ENCODE data around the gene ATRN. TPM values are rescaled to one million over a fixed set of nuclear protein-coding genes. Genes with fewer than 3 reads are reported as not detected.

Gene ATRN
- total RNA-seq, 1 experiment from 2014 or later = 19.9 TPM

DNA sequence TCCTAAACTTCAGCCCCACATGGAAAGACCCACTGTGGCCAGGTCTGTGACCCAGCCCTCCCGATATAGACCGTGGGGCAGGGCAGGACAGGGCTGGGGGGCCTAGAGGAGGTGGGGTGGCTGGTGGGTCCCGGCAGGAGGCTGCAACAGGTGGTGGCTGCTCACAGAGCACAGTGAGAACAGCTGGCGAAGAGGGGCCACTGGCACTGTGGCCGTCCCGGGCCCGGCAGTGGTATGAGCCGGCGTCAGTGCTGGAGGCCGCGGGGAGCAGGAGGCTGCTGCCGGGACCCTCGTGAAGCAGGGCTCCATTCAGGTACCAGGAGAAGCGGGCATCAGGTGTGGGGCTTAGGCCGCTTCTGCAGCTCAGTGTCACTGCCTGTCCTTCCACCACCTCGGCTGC is 228.2 kb downstream of the ATRN start:
- Mint-ChIP-seq H3K36me3 (no peaks in the 10 kb centered on the region), H3K4me3 (no peak overlapping the region), H3K9me3 (no peaks in the 10 kb centered on the region), H3K27ac (no peak overlapping the region), H3K27me3 (ENCODE audit: low read depth) (no peaks in the 10 kb centered on the region), H3K4me1 (no peaks in the 10 kb centered on the region)
- TF ChIP-seq ZNF263 (CRISPR knock-in tag; IDR thresholded peaks at IDR 0.05; ENCODE audit: low read depth) (no peak), SMAD4 (CRISPR knock-in tag; IDR thresholded peaks at IDR 0.05) (no peak), ZNF423 (CRISPR knock-in tag; IDR thresholded peaks at IDR 0.05) (no peak), TCF7 (CRISPR knock-in tag; IDR thresholded peaks at IDR 0.05; ENCODE audit: low read depth) (no peak)
- TF ChIP-seq, protein P1, sequence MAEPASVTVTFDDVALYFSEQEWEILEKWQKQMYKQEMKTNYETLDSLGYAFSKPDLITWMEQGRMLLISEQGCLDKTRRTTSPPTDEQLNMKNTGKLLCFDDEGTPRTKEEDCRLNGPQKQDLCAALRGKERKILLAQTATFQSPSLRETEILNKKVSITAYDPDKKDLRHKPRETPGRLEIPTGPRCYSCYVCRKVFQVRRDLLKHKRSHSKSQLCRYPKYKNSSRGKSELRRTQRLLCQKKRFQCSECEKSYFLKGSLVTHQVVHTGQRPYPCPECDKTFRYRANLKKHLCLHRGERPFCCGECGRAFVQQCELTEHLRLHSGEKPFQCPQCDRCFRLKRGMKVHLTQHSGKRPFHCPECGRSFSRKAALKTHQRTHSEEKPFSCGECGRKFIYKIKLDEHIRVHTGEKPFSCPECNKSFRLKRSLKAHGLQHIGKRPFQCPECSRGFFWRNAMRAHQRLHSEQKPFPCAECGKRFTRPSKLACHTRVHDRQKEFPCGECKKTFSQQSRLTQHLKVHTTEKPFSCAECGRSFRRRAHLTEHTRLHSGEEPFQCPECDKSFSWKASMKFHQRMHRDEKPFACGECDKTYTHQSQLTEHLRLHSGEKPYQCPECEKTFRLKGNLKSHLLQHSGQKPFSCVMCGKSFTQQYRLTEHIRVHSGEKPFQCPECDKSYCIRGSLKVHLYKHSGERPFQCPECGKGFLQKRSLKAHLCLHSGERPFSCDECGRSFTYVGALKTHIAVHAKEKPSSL (CRISPR knock-in tag; conservative IDR thresholded peaks at IDR 0.05) = no peak
- TF ChIP-seq, protein P2, sequence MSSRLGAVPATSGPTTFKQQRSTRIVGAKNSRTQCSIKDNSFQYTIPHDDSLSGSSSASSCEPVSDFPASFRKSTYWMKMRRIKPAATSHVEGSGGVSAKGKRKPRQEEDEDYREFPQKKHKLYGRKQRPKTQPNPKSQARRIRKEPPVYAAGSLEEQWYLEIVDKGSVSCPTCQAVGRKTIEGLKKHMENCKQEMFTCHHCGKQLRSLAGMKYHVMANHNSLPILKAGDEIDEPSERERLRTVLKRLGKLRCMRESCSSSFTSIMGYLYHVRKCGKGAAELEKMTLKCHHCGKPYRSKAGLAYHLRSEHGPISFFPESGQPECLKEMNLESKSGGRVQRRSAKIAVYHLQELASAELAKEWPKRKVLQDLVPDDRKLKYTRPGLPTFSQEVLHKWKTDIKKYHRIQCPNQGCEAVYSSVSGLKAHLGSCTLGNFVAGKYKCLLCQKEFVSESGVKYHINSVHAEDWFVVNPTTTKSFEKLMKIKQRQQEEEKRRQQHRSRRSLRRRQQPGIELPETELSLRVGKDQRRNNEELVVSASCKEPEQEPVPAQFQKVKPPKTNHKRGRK (CRISPR knock-in tag; IDR thresholded peaks at IDR 0.05; ENCODE audit: borderline replicate concordance) = no peak
- TF ChIP-seq, protein P3, sequence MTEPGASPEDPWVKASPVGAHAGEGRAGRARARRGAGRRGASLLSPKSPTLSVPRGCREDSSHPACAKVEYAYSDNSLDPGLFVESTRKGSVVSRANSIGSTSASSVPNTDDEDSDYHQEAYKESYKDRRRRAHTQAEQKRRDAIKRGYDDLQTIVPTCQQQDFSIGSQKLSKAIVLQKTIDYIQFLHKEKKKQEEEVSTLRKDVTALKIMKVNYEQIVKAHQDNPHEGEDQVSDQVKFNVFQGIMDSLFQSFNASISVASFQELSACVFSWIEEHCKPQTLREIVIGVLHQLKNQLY (CRISPR knock-in tag; IDR thresholded peaks at IDR 0.05) = no peak
- TF ChIP-seq, protein P4, sequence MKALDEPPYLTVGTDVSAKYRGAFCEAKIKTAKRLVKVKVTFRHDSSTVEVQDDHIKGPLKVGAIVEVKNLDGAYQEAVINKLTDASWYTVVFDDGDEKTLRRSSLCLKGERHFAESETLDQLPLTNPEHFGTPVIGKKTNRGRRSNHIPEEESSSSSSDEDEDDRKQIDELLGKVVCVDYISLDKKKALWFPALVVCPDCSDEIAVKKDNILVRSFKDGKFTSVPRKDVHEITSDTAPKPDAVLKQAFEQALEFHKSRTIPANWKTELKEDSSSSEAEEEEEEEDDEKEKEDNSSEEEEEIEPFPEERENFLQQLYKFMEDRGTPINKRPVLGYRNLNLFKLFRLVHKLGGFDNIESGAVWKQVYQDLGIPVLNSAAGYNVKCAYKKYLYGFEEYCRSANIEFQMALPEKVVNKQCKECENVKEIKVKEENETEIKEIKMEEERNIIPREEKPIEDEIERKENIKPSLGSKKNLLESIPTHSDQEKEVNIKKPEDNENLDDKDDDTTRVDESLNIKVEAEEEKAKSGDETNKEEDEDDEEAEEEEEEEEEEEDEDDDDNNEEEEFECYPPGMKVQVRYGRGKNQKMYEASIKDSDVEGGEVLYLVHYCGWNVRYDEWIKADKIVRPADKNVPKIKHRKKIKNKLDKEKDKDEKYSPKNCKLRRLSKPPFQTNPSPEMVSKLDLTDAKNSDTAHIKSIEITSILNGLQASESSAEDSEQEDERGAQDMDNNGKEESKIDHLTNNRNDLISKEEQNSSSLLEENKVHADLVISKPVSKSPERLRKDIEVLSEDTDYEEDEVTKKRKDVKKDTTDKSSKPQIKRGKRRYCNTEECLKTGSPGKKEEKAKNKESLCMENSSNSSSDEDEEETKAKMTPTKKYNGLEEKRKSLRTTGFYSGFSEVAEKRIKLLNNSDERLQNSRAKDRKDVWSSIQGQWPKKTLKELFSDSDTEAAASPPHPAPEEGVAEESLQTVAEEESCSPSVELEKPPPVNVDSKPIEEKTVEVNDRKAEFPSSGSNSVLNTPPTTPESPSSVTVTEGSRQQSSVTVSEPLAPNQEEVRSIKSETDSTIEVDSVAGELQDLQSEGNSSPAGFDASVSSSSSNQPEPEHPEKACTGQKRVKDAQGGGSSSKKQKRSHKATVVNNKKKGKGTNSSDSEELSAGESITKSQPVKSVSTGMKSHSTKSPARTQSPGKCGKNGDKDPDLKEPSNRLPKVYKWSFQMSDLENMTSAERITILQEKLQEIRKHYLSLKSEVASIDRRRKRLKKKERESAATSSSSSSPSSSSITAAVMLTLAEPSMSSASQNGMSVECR (CRISPR knock-in tag; IDR thresholded peaks at IDR 0.05; ENCODE audit: borderline replicate concordance) = no peak
- TF ChIP-seq, protein P5, sequence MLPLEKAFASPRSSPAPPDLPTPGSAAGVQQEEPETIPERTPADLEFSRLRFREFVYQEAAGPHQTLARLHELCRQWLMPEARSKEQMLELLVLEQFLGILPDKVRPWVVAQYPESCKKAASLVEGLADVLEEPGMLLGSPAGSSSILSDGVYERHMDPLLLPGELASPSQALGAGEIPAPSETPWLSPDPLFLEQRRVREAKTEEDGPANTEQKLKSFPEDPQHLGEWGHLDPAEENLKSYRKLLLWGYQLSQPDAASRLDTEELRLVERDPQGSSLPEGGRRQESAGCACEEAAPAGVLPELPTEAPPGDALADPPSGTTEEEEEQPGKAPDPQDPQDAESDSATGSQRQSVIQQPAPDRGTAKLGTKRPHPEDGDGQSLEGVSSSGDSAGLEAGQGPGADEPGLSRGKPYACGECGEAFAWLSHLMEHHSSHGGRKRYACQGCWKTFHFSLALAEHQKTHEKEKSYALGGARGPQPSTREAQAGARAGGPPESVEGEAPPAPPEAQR (CRISPR knock-in tag; IDR thresholded peaks at IDR 0.05) = no peak
- ChIA-PET POLR2A (no interaction called here), CTCF (interaction anchor here (5.5 to 8.0 kb wide), 3 partner anchors 11 to 52 kb away, joined by 46 to 70 read pairs (median 47); no protein-coding TSS in a partner anchor)
- DNase-seq (ENCODE audit: low spot score) (no peak), ATAC-seq (no peak)

Other genes with a start within 250 kb of the ATRN start
- gene SLC4A11, start 231.8 kb upstream of the ATRN start, total RNA-seq (2021) = 30.4 to 39.5 TPM (median 34.5 TPM) in 3 replicates
- gene DNAAF9, start 63.3 kb upstream of the ATRN start, total RNA-seq (2021) = 6.3 to 8.6 TPM (median 8.1 TPM) in 3 replicates
- gene GFRA4, start 192.4 kb downstream of the ATRN start, total RNA-seq (2021) = not detected in 3 replicates
- gene ADAM33, start 211.0 kb downstream of the ATRN start, total RNA-seq (2021) = 5.3 to 7.1 TPM (median 7.0 TPM) in 3 replicates
- gene SIGLEC1, start 241.6 kb downstream of the ATRN start, total RNA-seq (2021) = 0.04 to 0.11 TPM in 2 of 3 replicates, not detected in the other